Tongue (tissue), 2 donors: ENCODE measurements around the gene KPTN. TPM values are rescaled to one million over a fixed set of nuclear protein-coding genes. Genes with fewer than 3 reads are reported as not detected.

Experiments used
- DNase-seq: peaks from one replicate; pipeline ENCODE4 v3.0.0-alpha.2; 2015
- total RNA-seq: library from RNA; depleted of rRNA; stranded (reverse); fragments of >200 nt; gene quantifications from one replicate; pipeline ENCODE4 v1.2.3, GENCODE V29; 2014

Gene KPTN
- total RNA-seq, result 3.8 TPM

DNA sequence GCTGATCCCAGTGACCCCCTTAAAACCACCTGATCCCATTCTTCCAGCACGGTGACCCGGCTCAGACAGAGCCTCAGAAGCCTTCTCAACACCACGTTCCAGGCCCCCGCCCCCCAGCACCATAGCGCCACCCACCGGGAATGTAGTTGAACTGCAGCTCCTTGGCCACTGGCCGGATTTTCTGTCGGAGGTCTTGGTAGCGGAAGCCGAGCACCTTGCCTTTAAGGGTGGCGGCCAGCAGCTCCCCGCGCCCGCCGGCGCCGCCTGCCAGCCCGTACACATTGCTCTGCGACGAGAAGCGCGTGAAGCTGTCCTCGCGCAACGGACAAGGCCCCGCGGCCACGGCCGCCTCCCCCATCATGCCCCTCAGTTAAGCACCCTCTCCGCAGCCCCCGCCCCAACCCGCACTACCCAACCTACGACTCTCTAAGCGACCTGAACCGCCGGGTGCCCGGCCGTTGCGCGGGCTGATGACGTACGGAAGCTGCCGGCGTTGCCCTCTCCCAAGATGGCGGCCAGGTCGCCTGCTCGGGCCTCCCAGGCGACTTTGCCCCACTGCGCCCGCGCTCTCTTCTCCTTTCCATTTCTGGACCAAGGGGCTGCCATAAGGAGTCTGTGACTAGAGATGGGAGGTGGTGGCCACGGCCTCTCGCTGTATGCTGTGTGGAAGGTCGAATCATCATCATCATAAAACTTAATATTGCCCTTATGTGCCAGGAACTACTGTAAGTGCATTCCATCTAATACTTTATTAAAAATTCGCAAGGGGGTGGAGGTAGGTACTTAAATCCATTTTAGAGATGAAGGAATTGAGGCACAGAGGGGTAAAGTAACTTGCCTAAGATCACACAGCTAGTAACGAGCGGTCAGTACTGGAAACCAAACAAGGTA is at the start of gene KPTN:
KPTN (minus strand) TSS at position 420 of the 891 bp plus-strand sequence; CDS start at position 361, 59 bp downstream.
- DNase-seq, result peak; percentile 95

DNA sequence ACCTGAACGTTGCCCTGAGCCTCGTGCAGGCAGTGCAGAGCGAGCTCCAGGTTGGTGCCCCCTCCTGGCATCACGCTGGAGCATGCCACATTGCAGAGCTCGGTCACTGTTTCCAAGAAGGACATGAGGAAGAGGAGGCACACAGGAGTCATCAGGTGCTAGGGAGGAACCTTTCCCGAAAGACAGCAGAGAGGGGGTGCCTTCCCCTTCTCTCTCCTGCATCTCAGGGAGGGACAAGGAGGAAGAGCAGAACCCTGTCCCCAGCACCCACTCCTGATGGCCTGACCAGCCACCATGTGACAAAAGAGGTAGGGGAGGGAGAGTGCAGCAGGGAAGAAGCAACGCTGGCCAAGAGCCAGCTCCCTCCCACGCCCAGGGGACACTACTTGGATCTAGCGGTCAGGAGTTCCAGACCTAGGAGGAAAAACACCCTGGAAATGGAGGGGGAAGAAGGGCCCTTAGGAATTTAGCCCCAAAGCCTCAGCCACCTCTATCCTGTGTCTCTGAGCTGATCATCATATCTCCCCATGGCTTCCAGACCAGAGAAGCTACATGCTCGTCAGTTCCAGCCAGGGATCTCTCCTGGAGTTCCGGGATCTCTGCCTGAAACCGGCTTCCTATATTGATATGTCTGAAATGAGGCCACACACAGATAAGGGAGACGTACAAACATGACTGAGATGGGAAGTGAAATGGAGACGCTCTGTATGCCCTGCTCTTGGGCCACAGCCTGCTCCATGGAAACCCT is 47.8 kb upstream of the KPTN start:
- DNase-seq, result no peak

DNA sequence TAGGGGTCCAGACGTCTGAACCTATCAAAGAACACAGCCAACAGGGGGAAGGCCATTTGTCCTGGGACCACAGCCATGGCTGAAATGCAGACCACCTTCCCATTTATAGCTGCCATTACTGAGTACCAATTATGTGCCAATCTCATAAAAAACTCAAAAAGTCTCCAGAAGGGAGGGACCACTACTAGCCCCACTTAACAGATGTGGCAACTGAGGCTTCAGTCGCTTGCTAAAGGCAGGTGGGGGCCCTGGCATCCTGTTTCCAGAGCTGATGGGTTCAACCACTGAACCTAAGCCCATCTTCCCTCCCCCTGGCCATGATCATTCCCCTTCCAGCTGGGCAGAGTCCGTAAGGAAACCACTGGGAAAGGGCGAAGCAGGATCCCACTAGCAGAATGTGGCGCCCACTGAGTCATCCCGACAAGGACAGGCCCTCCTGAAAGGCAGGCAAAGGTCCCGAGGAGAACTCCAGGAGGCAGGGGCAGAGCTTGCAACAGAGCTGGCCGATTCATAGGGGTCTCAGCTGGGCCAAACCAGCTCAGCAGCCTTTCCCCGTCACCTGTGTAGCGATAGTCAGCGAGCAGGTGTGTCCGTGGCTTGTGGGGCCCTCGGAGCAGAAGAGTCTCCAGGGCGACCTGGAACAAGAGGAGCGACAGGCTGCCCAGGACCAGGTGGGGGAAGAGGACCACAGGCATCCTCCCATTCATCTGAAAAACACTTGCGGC is 45.2 kb upstream of the KPTN start:
- DNase-seq, result no peak

- no peak for DNase-seq
Observed at GRCh38 chr19:47526798-47527197, 42.8 kb upstream of the KPTN start.

GRCh38 chr19:47523473-47523872 is 39.5 kb upstream of the KPTN start:
- no peak for DNase-seq

DNA sequence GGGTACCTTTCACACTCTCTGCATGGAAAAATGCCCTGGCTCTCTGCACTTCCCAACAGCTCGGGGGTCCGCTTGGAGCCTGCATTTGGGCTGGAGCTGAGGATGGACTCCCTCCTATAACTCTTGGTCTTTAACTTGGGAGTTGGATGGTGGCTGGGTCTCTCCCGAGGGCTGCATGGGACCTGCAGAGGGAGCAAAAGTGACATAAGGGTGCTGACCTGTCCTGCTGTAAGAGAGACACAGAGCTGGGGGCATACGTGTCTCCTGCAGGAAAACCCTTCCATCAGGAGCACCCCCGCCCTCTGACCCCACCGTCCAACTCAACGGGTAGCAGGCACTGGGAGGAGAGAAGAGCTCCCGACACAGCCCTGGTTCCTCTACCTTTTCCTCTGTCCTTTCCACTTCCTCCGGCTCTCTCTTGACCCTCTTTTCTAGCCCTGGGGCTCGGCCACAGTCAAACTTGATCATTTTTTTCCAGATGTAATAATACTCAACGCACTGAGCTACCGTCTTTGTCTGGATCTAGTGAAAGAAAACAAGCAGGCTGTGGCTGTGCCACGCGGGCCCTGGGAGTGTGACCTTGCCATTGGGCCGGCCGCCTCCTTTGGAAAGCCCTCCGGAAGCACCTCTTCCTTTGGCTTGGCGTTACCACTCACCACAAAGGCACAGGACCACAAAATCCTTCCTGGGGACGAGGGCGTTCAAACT is 37.6 kb upstream of the KPTN start:
- no peak for DNase-seq

DNA sequence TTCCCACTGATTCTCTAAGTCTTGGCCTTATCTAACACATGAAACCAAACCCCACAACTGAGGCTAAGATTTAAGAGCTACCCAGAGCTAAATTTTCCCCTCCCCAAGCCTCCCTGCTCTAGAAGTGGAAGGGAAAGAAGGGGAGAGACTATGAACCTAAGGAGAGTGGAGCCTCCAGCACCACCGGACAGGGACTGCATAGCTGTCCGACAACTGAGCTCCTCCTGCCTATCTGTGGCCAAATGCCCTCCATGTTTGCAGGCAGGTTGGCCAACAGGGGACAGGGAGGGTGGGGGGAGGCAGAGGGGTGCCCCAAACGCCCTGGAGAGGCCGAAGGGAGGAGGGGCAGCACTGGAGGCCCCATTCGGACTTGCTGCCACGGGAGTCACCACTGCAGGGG is 36.8 kb upstream of the KPTN start:
- no peak for DNase-seq

- no peak for DNase-seq
Observed at GRCh38 chr19:47520343-47520806, 36.4 kb upstream of the KPTN start.

DNA sequence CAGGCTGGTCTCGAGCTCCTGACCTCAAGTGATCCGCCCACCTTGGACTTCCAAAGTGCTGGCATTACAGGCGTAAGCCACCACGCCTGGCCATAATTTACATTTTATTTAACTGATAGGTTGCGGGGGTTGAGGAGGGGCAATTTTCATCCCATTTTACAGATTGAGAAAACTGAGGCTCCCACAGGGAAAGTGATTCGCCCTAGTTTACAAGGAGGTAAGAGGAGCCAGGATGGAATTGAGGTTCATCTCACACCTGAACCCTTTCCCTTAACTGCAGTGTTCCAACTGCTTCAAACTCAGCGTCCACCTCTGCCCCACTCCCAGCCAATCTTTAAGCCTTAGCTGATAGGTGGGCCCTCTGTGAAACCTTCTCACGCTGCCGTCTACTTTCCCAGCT is 34.8 kb upstream of the KPTN start:
- DNase-seq, result no peak

GRCh38 chr19:47518139-47518538 is 34.1 kb upstream of the KPTN start:
- no peak for DNase-seq

- peak; percentile 100 for DNase-seq
Observed at GRCh38 chr19:47514869-47515588, 31.0 kb upstream of the KPTN start, which contains the start of gene NAPA. Gene NAPA, minus strand, starts transcription at chr19:47515063. Its CDS starts 123 bp downstream, at chr19:47514940.

DNA sequence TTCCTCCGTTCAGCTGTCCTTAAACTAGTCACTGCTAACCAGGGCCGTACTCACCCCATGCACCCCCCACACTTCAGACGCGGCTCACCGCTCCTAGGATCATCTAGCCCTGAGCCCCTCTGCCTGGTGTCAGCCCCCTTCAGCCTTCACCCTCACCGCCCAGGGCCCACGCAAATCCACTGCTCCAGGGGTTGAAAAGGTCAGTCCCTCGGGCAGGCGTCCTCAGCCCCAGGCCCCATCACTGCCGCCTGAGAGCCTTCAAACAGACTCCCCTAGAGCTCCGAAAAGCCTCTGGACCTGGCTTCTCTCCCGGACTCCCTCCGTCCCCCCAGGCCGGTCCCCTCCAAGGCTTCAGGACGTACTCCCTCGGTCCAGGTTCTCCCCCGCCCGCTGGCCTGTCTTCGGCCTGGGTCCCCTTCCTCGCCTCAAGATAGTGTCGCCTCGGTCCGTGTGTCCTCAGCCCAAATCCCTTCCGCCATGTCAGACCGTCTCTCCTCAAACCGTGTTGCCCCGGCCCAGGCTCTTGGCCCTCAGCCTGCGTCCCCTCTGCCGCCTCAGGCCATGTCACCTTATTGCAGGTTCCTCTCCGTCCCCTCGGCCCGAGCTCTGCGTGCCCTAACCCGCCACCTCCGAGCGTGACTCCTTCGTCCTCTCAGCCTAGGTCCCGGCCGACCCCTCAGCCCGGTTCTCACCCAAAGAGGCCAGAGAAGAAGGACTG is 30.3 kb upstream of the KPTN start:
- no peak for DNase-seq

- no peak for DNase-seq
Observed at GRCh38 chr19:47512948-47513319, 28.9 kb upstream of the KPTN start.

GRCh38 chr19:47512183-47512947 is 28.3 kb upstream of the KPTN start:
- no peak for DNase-seq

- DNase-seq, result peak; percentile 74
Observed at GRCh38 chr19:47511681-47512080, 27.7 kb upstream of the KPTN start.

DNA sequence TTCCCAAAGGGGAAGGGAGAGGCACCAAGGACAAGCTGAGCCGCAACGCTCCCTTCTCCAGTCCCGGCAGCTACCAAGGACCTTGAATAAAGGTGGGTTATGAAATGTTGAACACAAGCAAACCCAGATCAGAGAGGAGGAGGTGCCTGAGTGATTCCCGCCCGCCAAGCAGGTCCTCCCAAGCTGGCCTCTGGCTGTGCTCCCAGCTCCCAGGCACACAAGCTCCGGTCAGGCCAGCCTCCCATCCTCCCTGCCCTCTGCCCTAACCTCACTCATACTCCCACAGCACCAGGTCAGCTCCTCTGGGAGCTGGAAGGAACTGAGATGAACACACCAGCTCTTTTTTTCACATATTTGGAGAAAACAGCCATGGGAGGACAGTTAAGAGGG is 27.1 kb upstream of the KPTN start:
- no peak for DNase-seq

DNA sequence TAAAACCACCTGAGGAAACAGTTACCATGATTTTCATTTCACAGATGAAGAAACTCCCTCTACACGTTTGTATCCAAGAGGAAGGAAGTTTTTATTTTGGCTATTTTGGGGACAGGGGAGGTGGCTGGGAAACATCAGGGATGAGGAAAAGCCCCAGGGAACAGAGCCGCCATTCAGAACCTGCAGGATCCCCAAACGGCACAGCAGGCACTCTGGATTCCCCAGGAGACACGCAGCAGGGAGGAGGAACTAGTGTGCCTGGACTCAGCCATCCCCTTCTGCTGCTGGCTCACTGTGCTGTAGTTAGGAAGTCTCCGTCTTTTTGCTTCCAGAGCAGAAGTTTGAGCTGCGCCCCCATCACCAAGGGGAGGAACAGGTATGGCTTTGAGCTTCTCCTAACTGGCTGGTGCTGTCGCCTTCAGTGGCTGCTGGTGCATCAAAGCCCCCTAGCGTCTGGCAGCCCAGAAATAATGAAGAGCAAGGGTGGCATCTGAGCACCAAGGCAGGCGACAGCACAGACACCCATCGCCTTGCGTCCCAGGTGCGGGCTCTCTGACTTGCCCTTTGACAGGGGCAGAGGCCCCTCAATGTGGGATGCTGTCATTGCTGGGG is 26.6 kb upstream of the KPTN start:
- no peak for DNase-seq

DNA sequence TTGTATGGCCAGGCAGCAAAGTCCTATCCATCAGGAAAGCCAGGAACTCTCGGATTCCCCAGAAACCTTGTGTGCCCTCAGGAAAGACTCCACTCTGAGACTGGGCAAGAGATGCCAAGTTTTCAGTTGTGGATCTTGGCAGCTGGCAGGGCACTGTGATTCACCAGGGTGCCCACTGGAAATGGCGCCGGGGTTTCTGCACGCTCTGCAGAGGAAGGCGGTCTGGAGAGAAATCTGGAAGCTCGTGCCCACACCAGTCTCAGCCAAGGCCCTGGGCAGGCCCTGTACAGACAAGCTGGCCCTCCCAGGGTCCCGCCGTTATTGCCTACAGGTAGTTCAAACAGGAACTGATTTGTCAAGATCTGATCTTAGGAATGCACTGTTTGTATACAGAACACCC is 26.0 kb upstream of the KPTN start:
- no peak for DNase-seq

GRCh38 chr19:47509170-47509847 is 25.3 kb upstream of the KPTN start:
- DNase-seq, result no peak
